Measurements from ENCODE around the gene SULT4A1. TPM values are rescaled to one million over a fixed set of nuclear protein-coding genes. Genes with fewer than 3 reads are reported as not detected.
"Not testable (repeated sequence)": the region's sequence is repeated elsewhere in the genome, so short reads cannot be mapped to it uniquely, and the experiment has no call there.

Gene SULT4A1
- polyA plus RNA-seq, 2 of the 4 experiments (the other 2 are of a cell fraction), result not detected

GRCh38 chr22:43905681-43906080, 43.4 kb upstream of the SULT4A1 start:
- ATAC-seq, result no peak
- CTCF ChIA-PET, result interaction anchor here (0.9 to 2.2 kb wide), 4 partner anchors 9 to 23 kb away, joined by 3 to 7 read pairs (median 4); no protein-coding TSS in a partner anchor

DNA sequence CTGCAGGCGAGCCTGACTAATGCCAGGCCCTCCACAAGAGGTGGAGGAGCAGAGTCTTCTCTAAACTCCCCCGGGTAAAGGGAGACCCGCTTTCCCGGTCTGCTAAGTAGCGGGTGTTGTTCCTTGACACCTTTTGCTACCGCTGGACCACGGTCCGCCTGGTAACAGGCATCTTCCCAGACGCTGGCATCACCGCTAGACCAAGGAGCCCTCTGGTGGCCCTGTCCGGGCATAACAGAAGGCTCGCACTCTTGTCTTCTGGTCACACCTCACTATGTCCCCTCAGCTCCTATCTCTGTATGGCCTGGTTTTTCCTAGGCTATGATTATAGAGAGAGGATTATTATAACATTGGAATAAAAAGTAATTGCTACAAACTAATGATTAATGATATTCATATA, 42.1 kb upstream of the SULT4A1 start:
- peaks cover 24% of the 10 kb centered on the region for H3K4me1 ChIP-seq
- FAIRE-seq; POLR2A ChIA-PET; H3K4me3 ChIP-seq; DNase-seq (ENCODE audit: low read depth in 1 of 2, low spot score in 1 of 2); ATAC-seq; H3K4me2 ChIP-seq; H3K9me3 ChIP-seq; H3K27ac ChIP-seq: not testable (repeated sequence)
- WGBS (ENCODE audit: missing lambda C conversion rate), result 10% methylated on average over 6 of the region's 12 CpGs
- CTCF ChIA-PET, result interaction anchor here (1.0 to 7.9 kb wide), 5 partner anchors 11 to 722 kb away, joined by 3 to 97 read pairs (median 3); no protein-coding TSS in a partner anchor
- TF ChIP-seq SMC3 (IDR thresholded peaks at IDR 0.05) (0 out of 3 replicates have a peak, but pooled peaks have one; percentile 8), RAD21 (conservative IDR thresholded peaks at IDR 0.05 in 1 of 2, IDR thresholded peaks at IDR 0.05 in 1 of 2) (peak in 1 of 2 experiments; percentile 19; a peak in 1 of 5 replicates)
- TF ChIP-seq, protein P1, sequence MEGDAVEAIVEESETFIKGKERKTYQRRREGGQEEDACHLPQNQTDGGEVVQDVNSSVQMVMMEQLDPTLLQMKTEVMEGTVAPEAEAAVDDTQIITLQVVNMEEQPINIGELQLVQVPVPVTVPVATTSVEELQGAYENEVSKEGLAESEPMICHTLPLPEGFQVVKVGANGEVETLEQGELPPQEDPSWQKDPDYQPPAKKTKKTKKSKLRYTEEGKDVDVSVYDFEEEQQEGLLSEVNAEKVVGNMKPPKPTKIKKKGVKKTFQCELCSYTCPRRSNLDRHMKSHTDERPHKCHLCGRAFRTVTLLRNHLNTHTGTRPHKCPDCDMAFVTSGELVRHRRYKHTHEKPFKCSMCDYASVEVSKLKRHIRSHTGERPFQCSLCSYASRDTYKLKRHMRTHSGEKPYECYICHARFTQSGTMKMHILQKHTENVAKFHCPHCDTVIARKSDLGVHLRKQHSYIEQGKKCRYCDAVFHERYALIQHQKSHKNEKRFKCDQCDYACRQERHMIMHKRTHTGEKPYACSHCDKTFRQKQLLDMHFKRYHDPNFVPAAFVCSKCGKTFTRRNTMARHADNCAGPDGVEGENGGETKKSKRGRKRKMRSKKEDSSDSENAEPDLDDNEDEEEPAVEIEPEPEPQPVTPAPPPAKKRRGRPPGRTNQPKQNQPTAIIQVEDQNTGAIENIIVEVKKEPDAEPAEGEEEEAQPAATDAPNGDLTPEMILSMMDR (IDR thresholded peaks at IDR 0.05), result peak; percentile 16; the same call in 1 of the 3 replicates

More at GRCh38 chr22:43905681-43906080, 43.4 kb upstream of the SULT4A1 start:
- Histone ChIP-seq H3K4me3 (no peak overlapping the region), H3K4me1 (peaks cover 22% of the 10 kb centered on the region), H3K9me3 (no peaks in the 10 kb centered on the region), H3K27ac (no peak overlapping the region), H3K4me2 (no peak overlapping the region)
- POLR2A ChIA-PET, result no interaction called here
- DNase-seq (ENCODE audit: low read depth in 1 of 2, low spot score in 1 of 2), result no peak
- 41% methylated on average over 7 of the region's 7 CpGs for WGBS (ENCODE audit: missing lambda C conversion rate)
- no peak for TF ChIP-seq EP300 (IDR thresholded peaks at IDR 0.05)
- no peak for TF ChIP-seq ZSCAN20 (CRISPR knock-in tag; IDR thresholded peaks at IDR 0.05)
- TF ChIP-seq GATA3 (IDR thresholded peaks at IDR 0.05; ENCODE audit: borderline replicate concordance), result no peak
- TF ChIP-seq, protein P2, sequence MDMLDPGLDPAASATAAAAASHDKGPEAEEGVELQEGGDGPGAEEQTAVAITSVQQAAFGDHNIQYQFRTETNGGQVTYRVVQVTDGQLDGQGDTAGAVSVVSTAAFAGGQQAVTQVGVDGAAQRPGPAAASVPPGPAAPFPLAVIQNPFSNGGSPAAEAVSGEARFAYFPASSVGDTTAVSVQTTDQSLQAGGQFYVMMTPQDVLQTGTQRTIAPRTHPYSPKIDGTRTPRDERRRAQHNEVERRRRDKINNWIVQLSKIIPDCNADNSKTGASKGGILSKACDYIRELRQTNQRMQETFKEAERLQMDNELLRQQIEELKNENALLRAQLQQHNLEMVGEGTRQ (IDR thresholded peaks at IDR 0.05), result no peak
- no peak for TF ChIP-seq JUNB (IDR thresholded peaks at IDR 0.05)
- no peak for TF ChIP-seq TP53 (CRISPR knock-in tag; IDR thresholded peaks at IDR 0.05)
- no peak for TF ChIP-seq JUN (IDR thresholded peaks at IDR 0.05)
- no peak for TF ChIP-seq CBX2 (IDR thresholded peaks at IDR 0.05; ENCODE audit: borderline replicate concordance, low read depth)
- TF ChIP-seq EHMT2 (IDR thresholded peaks at IDR 0.05; ENCODE audit: low read depth), result no peak
- no peak for TF ChIP-seq SREBF2 (IDR thresholded peaks at IDR 0.05)
- TF ChIP-seq CHD2 (IDR thresholded peaks at IDR 0.05; ENCODE audit: low read length, partially characterized antibody), result no peak
- TF ChIP-seq, protein P3, sequence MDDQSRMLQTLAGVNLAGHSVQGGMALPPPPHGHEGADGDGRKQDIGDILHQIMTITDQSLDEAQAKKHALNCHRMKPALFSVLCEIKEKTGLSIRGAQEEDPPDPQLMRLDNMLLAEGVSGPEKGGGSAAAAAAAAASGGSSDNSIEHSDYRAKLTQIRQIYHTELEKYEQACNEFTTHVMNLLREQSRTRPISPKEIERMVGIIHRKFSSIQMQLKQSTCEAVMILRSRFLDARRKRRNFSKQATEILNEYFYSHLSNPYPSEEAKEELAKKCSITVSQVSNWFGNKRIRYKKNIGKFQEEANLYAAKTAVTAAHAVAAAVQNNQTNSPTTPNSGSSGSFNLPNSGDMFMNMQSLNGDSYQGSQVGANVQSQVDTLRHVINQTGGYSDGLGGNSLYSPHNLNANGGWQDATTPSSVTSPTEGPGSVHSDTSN (IDR thresholded peaks at IDR 0.05), result no peak
- no peak for TF ChIP-seq ZC3H11A (IDR thresholded peaks at IDR 0.05)
- no peak for TF ChIP-seq RARB (CRISPR knock-in tag; IDR thresholded peaks at IDR 0.05)
- no peak for TF ChIP-seq RCOR1 (IDR thresholded peaks at IDR 0.05; ENCODE audit: low read depth, low read length)
- TF ChIP-seq, protein P1 (IDR thresholded peaks at IDR 0.05), result no peak
- no peak for TF ChIP-seq KDM5A (IDR thresholded peaks at IDR 0.05)
- no peak for FAIRE-seq

GRCh38 chr22:43903033-43903432, 40.7 kb upstream of the SULT4A1 start:
- FAIRE-seq; POLR2A ChIA-PET; DNase-seq (ENCODE audit: low read depth in 1 of 2, low spot score in 1 of 2); H3K9me3 ChIP-seq; ATAC-seq; H3K4me3 ChIP-seq: not testable (repeated sequence)
- Histone ChIP-seq H3K4me2 (peak overlapping the region; percentile 27; the same call in 2 of the 3 replicates), H3K27ac (peak overlapping the region in 1 of 2 experiments; percentile 79; a peak in 3 of 6 replicates), H3K4me1 (peaks cover 29% of the 10 kb centered on the region)
- CTCF ChIA-PET, result interaction anchor here (0.7 to 7.9 kb wide), 7 partner anchors 12 to 516 kb away, joined by 3 to 97 read pairs (median 3); no protein-coding TSS in a partner anchor
- WGBS (ENCODE audit: missing lambda C conversion rate), result 59% methylated on average over 11 of the region's 12 CpGs

Data from A549 (cell line).